ENCODE results near the gene CLCN4. TPM values are rescaled to one million over a fixed set of nuclear protein-coding genes. Genes with fewer than 3 reads are reported as not detected.

Gene CLCN4
- polyA plus RNA-seq (ENCODE audit: insufficient read length in 12 of 12), result 10 to 100 TPM in 10 of 12 donors, 1 to 10 TPM in 1, not detected in 1; 6.5 to 17.5 (median 14.1) TPM
- long read RNA-seq, donor 1, result 0 reads
- long read RNA-seq, donor 2, full-length matches to known transcripts, result 1 of 1 reads
- long read RNA-seq, donor 2, partial matches to known transcripts, result 0 of 1 reads
- long read RNA-seq, donor 2, other reads (novel, unspliced or antisense), result 0 of 1 reads
- long read RNA-seq, donor 3, full-length matches to known transcripts, result 2 of 2 reads
- long read RNA-seq, donor 3, partial matches to known transcripts, result 0 of 2 reads
- long read RNA-seq, donor 3, other reads (novel, unspliced or antisense), result 0 of 2 reads
- long read RNA-seq, donor 4, full-length matches to known transcripts, result 3 of 3 reads
- long read RNA-seq, donor 4, partial matches to known transcripts, result 0 of 3 reads
- long read RNA-seq, donor 4, other reads (novel, unspliced or antisense), result 0 of 3 reads
- long read RNA-seq, donor 5, full-length matches to known transcripts, result 4 of 4 reads
- long read RNA-seq, donor 5, partial matches to known transcripts, result 0 of 4 reads
- long read RNA-seq, donor 5, other reads (novel, unspliced or antisense), result 0 of 4 reads
- long read RNA-seq, donor 6, result 0 reads
- long read RNA-seq, donor 7, full-length matches to known transcripts, result 1 of 1 reads
- long read RNA-seq, donor 7, partial matches to known transcripts, result 0 of 1 reads
- long read RNA-seq, donor 7, other reads (novel, unspliced or antisense), result 0 of 1 reads
- long read RNA-seq, donor 8, full-length matches to known transcripts, result 1 of 1 reads
- long read RNA-seq, donor 8, partial matches to known transcripts, result 0 of 1 reads
- long read RNA-seq, donor 8, other reads (novel, unspliced or antisense), result 0 of 1 reads
- long read RNA-seq, donor 9, result 0 reads
- long read RNA-seq, donor 10, full-length matches to known transcripts, result 1 of 1 reads
- long read RNA-seq, donor 10, partial matches to known transcripts, result 0 of 1 reads
- long read RNA-seq, donor 10, other reads (novel, unspliced or antisense), result 0 of 1 reads
- long read RNA-seq, donor 11, full-length matches to known transcripts, result 1 of 1 reads
- long read RNA-seq, donor 11, partial matches to known transcripts, result 0 of 1 reads
- long read RNA-seq, donor 11, other reads (novel, unspliced or antisense), result 0 of 1 reads

DNA sequence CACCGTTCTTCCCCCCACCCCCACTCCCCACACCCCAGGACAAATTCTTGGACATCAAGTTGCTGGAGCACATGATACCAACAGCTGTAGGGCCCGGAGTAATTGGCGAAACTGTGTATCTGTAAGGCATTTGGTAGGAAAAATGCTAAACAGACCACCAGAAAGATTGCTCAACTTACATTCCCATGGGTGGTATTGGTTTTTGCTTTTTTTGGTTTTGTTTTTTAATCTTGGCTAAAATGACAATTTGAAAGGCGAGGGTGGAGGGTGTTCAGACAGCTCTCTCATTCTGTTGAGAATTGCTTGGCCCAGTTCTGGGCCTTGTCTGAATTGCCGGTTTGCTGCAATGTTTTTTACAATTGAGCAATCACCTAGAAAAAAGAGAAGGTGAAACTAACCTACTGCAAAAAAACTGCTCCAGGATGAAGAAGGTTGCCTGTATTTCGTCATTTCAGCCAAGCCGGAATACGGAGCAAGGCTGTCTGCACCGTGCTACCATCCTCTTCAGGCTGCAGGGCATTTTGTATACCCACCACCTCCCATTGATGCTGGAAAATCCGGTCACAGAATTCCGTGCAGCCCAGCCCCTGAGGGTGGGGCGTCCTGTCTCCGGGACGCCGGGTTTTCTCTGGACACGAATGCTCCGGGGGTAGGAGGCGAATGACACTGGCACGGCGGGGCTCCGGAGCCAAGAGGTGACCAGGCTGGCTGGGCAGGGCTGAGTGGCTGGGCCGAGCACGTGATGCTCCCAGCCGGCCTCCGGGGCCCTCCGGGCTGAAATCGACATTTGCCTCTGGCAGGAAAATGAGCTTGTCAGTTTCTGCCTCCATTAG lies at the start of gene CLCN4:
TSS of gene CLCN4 (plus strand) at position 777 of the 833 bp plus-strand sequence. CDS start 28,058 bp downstream, outside the sequence.
- DNase-seq, result peak; percentile 37

DNA sequence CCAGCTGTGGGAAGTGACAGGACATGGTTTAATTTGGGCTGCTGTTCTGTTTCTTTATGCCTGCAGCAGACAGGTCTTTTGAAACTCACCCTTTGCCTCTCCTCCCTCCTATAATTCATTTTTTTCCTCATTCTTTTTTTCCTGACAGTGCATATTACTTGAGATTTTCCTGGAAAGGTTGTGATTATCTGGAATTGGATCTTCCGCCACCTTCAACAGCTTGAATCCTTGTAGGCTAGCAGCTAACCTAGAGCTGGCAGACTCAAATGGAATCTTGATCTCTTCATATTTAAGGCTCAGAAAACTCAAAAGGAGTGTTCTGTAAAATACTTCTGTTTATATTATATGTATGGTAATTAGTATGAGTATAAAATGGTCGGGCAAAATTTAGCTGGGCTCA lies 49.3 kb upstream of the CLCN4 start:
- no peak for DNase-seq

DNA sequence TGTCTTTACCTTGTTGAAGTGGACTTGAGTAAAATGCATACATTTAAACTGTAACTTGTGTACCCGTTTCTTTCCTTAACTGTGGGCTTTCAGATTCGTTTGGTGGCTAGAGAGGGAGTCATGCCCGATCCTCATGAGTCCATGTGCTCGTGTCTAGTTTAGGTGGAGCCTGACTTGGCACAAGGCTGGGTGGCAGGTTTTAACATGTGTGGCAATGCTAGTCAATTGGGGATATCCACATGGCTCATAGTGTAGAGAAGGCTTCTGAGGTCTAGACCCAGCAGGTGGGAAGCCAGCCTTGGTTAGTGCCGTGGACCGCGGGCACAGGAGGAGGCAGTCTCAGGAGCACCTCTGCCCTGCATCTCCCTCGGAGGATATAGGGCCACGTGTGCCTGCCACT lies 48.5 kb upstream of the CLCN4 start:
- no peak for DNase-seq

DNA sequence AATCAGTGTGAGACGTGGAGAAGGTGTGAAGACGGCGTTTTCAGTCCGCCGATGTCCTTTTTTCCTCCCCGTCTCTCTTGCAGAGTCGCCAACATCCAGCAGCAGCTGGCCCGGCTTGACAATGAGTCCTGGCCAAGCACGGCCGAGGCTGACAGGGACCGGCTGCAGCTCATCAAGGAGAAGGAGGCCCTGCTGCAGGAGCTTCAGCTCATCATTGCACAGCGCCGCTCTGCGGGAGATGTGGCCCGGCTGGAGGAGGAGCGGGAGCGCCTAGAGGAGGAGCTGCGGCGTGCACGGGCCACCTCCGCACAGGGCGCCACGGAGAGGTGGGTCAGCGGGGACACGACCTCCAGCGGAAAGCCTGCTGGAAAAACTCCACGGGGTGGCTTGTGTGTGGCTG lies 47.1 kb upstream of the CLCN4 start:
- DNase-seq, result peak; percentile 57

DNA sequence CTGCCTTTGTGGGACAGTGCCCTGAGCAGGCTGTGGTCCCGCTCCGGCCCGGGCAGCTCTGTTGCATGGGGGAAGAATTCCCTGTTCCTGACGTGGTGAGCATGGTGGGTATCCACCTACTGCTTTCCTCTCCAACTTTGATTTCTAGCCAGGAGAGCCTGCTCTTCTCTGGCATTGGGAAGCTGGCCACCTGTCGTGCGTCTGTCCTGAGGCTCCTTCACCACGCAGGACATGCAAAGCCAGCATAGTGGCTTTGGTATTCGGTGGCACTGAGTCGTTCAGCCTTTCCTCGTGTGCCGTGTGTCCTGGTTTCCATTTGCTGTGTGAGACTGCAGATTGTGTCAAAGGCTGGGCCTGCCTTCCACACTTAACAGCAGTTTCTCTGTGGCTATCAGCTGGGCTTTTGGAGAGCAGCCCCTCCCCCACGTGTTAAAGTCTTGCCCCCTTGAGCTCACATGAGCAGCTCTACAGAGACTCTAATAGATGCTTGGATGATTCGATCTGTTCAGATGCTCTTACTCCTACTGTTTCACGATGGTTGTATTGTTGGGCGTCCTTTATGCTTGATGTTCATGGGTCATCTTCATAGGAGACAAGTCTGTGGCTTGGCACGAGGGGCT lies 46.3 kb upstream of the CLCN4 start:
- no peak for DNase-seq

DNA sequence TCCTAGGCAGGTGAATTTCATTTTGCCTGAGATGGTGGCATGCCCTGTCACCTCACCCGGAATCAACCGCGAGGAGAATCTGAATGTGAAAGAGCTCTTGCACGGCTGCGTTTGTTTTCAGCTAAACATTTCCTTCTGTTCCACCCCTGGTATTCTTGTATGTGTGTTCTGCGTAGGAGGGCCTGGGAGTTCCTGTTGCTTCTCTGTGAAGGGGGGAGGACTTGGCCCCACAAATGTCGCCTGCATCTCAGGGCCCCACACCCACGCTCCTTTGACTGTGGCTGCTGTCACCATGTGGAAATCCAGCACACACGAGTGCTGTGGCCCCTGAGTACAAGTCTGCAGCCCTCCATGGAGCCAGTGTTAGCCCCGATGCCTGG lies 45.8 kb upstream of the CLCN4 start:
- no peak for DNase-seq

DNA sequence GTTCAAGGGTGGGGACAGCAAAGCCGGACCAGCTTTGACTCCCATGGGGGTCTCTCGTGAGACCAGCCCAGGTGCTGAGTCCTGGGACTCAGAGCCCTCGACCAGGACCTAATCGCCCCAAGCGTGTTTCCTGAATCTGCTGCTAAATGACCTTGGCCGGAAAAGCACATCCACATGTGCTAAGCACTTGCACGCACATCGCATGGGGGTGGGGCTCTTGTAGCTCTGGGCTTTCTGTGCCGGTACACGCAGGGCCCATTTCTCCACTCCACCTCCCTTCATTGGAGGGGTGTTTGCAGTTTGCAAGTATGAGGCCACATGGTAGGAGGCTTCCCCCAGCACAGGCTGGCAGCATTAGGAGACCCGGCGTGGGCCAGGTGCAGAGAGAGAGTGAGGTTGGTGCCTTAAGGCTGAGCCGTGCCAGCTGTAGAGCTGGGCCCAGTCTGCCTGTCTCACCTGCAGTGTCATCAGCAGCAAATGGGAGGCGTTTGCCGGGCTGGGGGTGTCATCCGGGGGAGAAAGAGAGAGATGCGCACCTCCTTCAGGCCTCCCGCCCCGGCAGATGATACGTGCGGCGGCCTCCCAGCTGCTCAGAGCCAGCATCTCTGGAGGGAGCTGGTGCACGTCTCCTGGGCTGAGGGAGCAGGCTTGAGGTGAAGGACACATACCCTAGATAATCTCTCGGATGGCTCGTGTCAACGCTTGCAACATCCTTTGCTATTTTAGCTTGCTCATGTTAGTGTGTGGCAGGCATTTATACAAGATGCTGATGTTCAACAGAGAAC lies 45.2 kb upstream of the CLCN4 start:
- DNase-seq, result no peak

DNA sequence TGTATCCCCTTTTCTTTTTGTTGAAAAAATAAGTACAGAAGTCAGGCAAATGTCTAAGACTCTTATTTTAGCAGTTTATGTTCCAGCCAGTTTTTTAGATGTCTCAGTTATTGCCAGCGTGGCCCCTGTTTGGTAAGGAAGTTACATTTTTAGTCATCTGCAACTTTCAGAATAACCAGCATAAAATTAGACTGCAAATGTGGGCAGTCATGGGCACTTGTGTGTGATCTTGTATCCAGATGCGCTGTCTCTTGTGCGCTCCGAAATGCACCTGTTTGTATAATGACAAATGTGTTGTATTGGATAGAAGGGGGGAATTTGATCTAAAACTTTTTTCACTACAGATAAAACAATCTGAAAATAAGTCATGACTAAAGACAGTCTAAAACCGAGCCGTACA lies 44.3 kb upstream of the CLCN4 start:
- no peak for DNase-seq

DNA sequence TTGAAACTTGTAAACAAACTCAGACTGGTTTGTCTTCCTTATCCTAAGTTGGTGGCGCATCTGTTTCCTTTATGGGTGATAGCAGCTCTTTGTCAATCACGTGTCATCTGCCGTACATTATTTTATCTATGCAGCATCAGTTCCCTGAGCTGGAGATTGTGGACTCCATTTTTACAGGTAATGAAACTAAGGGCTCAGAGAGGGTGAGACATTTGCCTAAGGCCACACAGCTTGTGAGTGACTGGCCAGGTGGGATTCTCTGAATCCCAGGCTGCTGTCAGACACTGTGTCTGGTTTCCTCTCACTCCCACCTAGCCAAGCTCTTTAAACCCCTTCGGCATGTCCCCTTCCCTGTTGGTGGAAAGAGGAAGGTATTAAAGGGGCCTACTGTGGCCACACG lies 41.7 kb upstream of the CLCN4 start:
- no peak for DNase-seq

DNA sequence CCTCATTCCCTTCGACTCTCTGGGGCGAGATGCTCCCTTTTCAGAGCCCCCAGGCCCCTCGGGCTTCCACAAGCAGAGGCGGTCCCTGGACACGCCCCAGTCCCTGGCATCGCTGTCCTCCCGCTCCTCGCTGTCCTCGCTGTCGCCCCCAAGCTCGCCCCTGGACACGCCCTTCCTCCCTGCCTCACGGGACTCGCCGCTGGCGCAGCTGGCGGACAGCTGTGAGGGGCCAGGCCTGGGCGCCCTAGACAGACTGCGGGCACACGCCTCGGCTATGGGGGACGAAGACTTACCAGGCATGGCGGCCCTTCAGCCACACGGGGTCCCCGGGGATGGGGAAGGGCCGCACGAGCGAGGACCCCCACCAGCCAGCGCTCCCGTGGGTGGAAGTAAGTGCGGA lies 39.5 kb upstream of the CLCN4 start:
- DNase-seq, result no peak

DNA sequence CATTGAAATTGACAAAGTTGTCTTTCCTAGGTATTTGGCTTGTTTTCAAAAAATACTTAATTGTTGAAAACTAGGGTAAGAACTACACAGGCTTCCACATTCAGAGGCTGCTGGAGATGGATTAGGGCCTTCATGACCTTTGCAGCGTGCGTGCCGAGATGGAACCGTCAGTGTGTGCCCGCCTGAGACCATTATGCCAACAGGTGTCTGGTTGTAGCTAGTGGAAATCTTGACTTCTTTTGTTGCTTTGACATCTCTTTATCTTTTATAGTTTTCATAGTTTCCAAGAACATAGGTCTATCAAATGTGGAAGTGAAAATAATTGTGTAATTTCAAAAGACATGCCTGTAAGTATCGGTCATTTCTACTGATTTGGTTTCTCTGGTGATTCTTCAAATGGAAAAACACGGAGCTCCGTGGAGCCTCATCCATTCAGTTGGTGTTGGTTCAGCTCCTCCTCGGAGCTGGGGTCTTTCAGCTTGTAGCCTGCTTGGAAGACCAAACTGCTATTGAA lies 38.9 kb upstream of the CLCN4 start:
- no peak for DNase-seq

DNA sequence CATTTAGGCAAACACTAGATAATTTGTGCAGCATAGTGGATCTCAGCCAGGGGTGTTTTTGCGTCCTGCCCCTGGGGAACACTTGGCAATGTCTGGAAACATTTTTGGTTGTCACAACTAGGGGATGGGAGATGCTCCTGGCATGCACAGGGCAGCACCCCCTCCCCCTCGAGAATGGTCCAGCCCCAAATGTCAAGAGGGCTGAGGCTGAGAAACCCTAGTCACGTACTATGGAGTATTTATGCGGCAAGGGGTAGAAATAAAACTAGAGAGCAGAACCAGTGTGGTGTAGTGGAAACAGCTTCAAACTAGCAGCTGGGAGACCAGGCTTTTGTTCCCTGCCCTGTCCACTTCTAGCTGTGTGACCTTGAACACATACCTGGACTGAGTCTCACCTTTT lies 38.2 kb upstream of the CLCN4 start:
- DNase-seq, result no peak

DNA sequence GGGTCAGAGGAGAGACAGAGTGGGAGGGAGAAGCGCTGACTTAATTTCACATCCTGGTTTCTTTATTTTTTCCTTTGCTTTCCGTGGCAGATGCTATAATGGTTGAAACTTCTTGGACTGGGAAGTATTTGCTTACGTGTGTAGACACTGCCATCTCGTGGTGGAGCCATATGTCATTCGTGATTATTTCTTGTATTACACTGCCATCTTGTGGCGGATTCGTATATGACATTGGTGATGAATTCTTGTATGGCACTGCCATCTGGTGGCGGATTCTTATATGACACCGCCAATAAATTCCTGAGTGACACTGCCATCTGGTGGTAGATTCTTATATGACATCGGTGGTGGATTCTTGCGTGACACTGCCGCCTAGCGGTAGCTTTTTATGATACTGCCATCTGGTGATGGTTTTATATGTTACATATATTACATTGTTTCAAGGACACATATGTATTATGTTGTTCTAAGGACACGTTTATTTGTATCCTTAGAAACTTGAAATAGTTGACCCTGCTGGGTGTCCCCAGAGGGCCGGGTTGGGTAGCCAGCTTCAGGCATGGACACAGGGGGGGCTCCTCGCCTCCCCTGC lies 37.3 kb upstream of the CLCN4 start:
- DNase-seq, result peak; percentile 81

DNA sequence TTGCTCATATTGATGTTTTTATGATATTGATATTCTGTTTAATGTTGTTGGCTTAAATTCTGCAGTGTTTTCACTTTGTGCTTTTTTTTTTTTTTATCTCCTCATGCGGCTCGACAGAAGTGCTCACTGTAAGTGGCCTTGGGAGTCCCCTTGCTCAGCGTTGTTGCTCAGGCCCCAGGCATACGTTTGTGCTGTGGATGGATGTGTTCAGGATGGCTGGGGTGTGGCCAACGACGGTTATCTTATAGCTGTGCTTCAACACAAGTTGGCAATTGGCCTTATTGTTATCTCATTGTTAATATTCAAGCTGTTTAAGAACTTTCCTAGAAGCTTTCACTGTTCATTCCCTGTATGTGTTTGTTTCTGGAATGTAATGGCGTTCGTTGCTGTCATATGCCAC lies 36.4 kb upstream of the CLCN4 start:
- no peak for DNase-seq

DNA sequence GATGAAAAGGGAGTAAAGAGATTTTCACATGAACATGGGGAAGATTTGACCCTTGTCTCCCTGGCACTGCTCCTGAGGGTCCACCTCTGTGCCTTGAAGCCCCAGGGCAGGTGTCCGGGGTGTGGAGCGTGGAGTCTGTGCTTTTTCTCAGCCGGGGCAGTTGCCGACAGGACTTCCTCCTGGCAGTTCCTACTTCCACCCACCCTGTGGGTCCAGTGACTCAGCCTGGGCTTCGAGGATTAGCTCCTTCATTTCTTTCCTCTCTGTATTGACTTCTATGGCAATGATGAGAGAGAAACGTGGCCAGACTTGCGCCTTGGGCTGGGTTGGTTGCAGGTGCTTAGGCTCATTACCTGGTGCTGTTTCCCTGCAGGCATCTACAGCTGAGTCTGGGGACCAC lies 35.9 kb upstream of the CLCN4 start:
- DNase-seq, result no peak

DNA sequence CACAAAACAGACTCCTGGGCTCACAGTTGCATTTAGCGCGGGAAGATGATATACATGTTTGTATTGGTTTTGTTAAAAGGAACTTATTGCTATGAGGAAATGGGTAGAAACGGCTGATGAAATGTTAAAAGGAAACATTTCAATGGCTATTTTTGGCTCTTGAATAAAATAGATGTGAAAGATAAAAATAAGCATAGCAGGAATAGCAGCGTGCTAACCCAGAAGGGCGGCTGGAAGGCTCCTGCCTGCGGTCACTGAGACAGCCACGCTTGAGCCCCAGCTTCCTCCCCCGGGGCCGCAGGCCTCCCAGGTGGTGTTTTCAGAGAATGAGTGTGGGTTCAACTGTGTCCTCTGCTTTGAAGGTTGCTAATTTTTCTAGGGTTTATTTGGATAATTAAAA lies 35.0 kb upstream of the CLCN4 start:
- DNase-seq, result no peak

DNA sequence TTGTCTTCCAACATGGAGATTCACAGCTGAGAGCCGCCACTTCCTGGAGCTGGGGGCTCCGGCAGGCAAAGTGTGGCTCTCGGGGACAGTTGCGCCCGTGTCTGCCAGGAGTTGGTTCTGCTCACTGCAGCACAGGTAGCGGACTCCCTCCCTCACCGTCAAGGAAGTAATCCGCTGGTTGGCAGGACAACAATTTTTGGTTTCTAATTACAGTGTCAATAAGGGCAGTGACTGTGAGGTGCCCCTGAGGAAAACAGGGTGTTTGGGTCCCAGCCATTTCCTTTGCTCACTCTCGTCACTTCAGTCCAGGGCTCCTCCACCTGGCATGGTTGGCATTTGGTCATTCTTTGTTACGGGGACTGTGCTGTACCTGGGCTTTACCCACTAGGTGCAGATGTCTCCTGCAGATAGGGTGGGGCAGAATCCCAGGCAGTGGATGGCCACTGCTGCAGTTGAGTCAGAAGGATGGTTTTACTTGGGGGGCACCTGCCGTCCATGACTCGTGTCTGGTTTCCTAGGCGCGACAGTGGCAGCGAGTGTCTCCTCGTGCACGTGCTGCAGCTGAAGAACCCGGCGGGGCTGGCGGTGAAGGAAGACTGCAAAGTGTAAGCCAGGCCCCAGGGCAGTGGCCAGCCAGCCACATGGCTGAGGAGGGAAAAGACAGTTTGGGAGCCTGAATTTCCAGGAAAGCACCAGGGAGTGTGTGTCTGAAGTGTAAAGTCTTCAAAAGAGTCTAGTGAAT lies 32.1 kb upstream of the CLCN4 start:
- DNase-seq, result no peak

DNA sequence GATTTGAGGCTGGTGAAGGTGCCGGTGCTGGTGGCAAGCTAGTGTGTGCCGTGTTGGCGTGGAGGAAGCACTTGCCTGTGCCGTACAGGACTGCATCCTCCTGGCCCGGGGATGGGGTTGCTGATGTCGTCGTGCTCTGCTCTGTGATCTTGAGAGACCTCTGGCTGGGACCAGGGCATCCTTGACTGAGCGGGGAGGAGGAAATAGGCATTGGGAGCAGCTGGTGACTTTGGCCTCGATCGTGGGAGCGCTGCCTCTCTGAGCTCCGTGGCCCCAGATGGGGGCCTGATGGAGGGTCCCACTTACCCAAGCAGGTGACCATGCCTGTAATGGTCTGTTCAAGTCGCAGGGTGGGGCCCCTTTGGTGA lies 31.5 kb upstream of the CLCN4 start:
- DNase-seq, result no peak

DNA sequence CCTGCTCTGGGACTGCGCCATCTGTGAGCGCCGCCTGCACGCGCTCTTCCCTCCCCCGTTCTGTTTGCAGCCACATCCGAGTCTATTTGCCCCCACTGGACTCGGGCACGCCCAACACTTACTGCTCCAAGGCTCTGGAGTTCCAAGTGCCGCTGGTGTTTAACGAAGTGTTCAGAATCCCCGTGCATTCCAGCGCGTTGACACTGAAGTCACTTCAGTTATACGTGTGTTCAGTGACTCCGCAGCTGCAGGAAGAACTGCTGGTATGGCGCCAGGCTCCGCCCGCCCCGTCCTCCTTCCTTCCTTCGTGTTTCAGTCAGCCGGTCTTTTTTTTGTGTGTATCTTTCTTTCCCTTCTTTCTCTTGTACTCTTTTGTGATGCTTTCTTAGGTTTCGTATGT lies 30.7 kb upstream of the CLCN4 start:
- no peak for DNase-seq

All from muscle of arm (tissue), 14 donors.